Stimulated activated CD8-positive, alpha-beta memory T cell treated with anti-CD3 and anti-CD28 coated beads, Interleukin-7, amount 100 ng/mL, for 1 hour (primary cell): Measurements from ENCODE around the gene ACSS2.

Experiments
- DNase-seq, 2 donors: peaks; one replicate each; pipeline ENCODE4 v3.0.0-alpha.2; 2020; ENCODE audit warnings: low read depth in 2 of 2

Gene ACSS2, protein sequence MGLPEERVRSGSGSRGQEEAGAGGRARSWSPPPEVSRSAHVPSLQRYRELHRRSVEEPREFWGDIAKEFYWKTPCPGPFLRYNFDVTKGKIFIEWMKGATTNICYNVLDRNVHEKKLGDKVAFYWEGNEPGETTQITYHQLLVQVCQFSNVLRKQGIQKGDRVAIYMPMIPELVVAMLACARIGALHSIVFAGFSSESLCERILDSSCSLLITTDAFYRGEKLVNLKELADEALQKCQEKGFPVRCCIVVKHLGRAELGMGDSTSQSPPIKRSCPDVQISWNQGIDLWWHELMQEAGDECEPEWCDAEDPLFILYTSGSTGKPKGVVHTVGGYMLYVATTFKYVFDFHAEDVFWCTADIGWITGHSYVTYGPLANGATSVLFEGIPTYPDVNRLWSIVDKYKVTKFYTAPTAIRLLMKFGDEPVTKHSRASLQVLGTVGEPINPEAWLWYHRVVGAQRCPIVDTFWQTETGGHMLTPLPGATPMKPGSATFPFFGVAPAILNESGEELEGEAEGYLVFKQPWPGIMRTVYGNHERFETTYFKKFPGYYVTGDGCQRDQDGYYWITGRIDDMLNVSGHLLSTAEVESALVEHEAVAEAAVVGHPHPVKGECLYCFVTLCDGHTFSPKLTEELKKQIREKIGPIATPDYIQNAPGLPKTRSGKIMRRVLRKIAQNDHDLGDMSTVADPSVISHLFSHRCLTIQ

DNA sequence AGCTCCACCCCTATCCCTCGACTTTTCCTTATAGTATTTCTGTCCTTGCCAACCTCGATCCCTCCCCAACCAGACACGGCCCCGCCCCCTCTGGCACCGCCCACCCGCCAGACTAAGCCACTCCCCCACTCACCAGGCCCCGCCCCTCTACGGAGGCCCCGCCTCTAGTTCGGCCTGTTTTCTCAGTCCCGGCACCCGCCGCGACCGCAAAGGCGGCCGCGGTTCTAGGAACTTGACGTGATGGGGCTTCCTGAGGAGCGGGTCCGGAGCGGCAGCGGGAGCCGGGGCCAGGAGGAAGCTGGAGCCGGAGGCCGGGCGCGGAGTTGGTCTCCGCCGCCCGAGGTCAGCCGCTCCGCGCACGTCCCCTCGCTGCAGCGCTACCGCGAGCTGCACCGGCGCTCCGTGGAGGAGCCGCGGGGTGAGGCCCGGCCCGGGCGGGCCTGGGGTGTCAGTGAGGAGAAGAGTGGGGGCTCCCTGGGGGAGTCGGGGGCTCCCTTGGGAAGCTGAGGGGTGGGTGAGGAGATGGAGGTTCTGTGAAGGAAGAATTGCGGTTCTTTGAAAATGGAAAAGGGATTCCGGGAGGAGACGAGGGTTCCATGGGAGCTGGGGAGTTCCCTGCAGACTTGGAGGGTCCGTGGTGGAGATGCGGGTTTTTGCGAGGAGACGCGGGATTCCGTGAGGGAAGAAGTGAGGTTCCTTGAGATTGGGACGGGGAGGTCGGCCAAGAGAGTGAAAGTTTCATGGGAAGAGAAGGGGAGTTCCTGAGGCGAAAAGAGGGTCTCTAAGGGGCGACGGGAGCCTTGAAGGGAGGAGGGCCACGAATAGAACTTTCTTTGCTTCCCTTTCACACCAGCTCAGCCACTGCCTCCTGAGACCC, at the start of gene ACSS2:
ACSS2 (plus strand) TSS at position 207 of the 877 bp plus-strand sequence; CDS start at position 241, 34 bp downstream.
- peak; percentile 90 to 96 for DNase-seq

DNA sequence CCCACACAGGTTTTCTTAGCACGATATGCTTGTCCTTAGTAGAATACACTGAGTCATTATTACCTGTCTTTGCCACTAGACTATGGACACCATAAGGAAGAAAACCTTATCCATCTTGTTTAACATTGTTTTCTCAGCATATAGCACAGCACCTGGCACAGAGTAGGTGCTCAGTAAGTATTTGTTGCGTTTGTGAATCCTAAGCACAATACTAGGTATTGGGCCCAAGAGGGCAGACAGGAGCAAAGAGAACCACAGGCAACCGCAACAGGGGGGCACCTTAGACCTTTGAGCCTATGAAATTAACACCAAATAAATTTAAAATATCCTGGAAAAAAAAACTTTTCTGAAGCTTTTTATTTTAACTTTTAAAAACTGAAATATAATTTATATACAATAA, 47.2 kb upstream of the ACSS2 start:
- no peak for DNase-seq

DNA sequence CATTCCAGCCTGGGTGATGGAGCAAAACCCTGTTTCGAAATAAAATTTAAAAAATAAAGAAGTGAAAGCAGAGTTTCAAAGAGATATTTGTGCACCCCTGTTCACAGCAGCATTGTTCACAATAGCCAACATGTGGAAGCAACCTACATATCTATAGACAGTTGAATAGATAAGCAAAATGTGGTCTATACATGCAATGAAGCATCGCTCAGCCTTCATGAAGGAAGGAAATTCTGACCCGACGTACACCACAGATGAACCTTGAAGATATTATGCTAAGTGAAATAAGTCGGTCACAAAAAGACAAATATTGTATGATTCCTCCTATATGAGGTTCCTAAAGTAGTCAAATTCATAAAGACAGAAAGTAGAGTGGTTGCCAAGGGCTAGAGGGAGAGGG, 44.5 kb upstream of the ACSS2 start:
- DNase-seq = no peak

DNA sequence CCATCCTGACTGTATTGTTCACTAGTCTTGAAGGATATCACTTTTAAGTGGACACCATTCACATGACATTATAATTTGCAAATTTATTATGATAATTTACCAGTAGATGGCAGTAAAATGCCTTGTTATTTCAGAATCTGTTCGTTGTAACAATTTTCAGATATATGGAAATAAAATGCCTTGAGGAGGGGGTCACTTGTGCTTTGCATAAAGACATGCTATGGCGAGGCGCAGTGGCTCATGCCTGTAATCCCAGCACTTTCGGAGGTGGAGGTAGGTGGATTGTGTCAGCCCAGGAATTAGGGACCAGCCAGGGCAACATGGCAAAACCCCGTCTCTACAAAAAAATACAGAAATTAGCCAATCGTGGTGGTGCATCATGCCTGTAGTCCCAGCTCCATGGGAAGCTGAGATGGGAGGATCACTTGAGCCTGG, 41.9 kb upstream of the ACSS2 start:
- no peak for DNase-seq

DNA sequence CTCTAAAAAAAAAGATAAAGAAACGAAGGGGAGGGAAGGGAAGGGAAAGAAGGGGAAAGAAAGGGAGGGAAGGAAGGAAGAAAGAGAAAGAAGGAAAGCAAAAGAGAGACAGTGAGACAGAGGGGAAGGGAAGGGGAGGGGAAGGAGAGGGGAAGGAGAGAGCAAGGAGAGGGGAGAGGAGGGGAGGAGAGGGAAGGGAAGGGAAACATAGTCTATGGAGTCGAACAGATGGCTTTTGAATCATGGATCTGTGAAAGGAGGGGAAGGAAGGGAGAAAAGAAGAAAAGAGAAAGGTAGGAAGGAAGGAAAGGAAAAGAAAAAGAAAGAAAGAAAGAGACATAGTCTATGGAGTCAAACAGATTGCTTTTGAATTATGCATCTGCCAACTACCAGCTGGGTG, 34.3 kb upstream of the ACSS2 start:
- no peak for DNase-seq

DNA sequence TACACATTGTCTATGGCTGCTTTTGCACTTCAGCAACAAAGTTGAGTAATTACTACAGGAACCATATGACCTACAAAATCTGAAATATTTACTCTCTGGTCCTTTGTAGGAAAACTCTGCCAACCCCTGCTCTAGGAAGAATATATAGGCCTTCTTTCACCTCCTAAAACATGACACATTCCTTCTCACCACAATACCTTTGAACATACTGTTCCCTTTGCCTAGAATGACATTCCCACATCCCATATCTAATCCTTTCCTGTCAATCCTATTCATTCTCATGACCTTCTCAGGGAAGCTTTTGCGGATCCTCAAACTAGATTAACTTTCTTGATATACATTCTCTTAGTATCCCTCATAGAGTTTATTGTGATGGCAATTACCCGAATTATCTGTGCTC, 33.0 kb upstream of the ACSS2 start:
- no peak for DNase-seq

DNA sequence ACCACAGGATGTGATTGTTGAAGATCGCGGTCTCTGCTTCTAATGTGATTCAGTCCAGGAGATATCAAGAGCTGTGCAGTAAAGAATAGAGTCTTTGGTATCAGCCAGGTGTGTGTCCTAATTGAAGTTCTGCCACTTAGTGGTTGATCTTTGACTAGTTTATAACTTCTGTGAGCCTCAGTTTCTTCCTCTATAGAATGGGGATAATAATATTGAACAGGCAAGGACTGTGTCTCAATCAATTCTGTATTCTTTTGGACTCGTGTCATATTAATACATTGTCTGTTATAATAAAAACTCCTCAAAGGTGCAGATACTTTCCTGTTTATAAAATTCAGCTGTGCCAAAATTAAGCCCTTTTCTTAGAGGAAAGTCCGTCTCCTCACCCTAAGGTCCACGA, 27.8 kb upstream of the ACSS2 start:
- no peak for DNase-seq

DNA sequence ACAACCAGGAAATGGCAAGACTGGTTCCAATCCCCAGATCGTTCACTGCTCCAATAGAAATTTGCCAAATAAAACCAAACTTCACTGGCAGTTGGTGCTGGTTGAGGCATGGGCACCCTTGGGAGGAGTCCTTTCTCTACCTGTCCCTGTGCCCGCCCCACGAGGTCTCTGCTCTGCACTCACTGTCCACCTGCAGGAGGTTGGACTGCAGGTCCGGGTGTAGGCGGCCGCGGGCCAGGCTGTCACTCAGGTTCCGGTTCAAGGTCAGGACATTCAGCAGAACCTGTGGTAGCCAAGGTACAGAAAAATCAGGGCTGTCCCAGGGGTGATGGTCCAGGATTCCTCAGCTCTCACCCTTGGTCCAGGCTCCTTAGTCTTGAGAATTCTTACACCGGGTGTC, 26.6 kb upstream of the ACSS2 start:
- DNase-seq = no peak

DNA sequence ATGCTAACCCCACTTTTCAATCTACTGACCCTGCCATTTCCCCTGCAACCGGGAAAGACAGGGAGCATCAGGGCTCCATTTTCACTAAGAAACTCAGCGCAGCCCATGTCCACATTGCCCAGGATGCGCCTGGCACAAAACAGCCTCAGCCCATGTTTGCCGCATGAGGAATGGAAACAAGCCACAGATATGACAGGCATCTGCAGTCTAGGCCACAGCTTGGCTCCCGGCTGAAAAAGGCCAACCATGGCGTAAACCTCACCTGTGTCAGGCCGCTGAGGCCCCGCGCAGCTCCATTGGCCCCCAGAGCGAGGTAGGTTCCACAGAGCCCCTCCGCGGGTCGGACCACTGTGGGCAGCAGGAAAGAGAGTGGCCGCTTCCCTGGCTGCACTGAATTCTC, 25.4 kb upstream of the ACSS2 start:
- DNase-seq = no peak

DNA sequence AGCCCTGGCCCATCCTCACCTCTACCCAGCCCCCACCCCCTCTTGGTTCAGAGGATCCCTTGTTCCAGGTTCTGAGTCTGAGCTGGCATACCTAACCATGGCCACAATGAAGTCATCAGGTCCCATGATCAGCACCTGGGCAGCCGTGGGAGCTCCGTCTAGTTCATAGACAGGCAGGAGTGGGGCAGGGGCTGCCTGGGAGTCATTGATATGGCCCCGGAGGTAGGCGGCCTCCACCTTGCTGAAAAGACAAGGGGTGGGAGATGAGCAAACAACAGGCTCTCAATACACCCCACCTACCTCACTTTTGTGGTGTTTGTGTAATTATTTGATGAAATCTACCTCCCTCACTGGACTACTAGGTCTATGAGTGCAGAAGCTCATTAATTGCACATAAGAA, 24.1 kb upstream of the ACSS2 start:
- no peak for DNase-seq

DNA sequence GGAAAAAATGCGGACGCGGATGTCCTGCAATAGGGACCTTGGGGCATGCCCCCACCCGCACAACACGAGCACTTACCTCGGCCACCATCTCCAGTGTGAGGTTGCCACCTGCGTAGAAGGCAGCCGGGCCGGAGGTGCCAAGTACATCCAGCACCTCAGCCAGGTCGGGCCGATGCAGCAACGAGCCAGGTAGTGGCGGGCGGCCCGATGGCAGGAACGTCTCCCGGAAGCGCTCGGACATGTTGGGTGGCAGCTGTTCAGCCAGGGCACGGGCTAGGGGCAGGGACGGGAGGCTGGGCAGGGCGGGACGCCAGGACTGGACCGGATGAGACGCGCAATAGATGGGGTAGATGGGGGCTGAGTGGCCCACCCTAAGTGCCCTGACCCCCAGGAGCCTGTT, 17.0 kb upstream of the ACSS2 start:
- DNase-seq = no peak

DNA sequence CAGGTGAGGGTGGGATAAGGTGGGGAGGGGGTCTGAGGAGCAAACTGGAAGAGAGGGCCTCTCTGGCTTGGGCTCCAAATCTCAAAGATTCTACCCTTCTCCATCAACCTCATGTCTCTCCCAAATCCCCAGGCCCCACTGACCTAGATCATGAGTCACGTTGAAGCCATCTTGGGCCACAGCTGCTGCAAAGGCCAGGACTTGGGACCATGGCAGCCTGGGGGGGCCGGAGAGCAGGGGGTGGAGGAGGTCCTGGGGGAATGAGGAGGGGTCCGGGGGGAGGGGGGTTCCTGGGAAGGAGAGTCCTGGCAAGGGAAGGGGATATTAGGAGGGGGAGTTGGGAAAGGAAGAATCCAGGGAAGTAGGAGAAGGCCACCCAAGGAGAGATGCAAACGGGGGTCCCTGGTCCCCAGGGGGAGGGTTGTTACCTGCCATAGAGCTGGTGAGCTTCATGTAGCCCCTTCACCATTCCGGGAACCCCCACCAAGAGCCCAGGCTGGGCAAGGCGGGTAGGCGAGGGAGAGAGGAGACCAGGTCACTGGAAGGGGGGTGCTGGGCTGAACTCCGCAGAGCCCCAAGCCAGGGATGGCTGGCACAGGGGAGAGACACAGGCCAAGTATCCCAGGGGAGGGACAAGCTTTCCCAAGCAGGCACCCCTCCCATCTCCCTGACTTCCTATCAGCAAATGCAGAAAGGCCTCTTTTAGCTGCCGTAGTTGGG, 16.4 kb upstream of the ACSS2 start:
- no peak for DNase-seq

DNA sequence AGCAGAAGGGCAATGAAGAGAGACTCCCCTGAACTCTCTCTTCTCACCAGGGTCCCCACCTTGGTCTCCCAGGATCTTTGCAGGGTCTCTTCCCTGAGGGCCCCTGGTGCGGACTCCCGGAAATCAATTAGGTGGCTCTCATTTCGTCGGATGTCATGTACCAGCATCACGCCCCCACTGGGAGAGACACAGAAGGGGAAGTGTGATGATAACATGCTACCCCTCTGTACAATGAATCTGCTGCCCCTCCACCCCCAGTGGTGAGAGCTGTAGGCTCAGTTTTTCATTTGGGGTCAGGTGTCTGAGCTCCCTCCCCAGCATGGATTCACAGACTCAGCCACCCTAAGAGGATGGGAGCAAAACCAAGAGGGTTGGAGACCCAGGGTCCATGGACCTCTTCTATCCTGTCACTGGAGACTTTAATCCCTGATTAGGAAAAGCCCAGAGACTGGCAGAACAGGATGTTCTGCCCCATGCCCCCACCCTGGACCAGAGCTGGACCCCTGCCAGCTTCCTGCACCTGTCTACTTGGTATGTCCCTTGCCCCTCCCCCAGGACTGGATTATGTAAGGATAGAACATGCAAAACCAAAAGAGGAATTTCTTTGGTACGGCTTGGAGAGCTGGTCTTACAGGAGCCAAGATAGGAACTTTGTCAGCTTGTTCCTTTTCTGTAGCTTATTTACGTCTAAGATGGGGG, 14.9 kb upstream of the ACSS2 start:
- no peak for DNase-seq

DNA sequence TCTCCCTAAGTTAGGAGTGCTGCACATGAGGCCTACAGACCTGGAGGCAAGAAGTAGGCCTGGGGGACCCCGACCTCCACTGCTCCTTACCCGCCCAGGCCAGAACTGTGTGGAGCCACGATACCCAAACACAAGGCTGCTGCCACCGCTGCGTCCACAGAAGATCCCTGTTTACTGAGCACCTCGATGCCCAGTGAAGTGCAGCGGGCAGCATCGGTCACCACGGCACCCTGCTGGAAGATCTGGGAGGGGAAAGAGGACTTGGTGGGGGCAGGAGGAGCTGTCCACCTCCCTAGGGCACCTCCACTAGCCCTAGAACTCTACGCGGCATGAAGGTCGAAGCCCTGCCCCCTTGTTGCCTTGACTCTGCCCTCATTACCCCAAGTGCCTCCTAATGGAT, 13.7 kb upstream of the ACSS2 start:
- no peak for DNase-seq

DNA sequence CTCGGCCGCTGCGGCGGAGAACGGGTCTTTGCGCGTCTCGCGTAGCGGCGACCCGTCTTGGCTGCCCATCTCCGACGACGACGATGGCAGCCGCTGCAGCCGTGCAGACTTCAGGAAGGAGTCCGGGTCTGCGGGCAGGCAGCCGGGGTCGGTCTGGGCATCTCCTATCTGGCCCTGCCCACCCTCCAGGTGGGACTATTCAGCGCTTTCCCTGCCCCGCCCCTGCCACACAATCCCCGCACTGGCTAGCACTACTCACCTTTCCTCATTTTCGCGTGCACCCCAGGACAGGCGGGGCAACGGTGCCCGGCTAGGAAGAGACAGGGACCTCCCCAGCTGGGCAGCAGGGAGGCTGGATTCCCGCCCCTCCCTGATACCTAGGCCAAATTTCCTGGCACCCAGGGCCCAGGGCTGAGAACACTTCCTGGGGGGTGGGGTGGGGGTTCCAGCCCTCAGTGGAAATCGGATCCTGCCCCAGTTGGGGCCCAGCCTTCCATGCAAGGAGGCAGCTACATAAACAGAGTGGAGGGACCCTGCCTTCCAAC, 12.9 kb upstream of the ACSS2 start:
- no peak for DNase-seq

DNA sequence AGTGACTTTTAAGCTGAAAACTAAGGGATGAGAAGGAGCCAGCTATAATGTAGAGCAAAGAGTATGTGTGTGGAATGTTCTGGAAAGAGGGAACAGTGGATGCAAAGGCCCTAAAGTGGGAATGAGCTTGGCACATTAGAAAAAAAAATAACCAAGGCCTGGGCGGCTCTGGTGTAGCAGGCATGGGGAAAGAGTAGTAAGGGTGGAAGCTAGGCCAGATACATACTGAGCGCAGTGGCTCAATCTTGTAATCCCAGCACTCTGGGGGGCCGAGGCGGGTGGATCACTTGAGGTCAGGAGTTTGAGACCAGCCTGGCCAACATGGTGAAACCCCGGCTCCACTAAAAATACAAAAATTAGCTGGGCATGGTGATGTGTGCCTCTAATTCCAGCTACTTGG, 12.2 kb upstream of the ACSS2 start:
- DNase-seq = no peak

DNA sequence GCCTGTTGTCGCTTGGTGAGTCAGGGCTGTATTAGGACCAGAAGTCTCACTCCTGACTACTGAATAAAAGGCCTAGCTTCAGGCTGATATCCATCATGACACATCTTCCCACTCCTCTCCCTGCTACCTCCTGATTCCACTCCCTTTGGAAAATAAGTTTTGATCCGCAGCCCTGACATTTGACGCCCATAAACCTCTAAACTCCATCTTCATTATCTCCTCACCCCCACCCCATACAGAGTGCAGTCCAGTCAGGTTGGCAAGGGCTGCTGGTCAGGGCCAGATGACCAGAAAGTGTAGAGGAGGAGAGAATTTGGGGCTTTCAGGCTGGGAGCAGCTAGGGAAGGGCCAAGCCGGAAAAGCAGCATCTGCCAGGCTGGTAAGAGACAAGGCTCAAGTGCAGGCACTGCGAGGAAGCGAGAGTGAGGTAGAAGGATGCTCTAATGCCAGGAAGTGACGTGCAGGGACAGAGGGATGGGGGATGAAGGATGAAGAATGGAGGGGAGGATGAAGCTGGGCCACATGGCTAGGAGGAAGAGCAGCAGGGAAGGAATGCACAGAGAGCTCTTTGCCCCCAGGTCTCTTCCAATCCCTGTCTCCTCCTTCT, 5.0 kb upstream of the ACSS2 start:
- no peak for DNase-seq

DNA sequence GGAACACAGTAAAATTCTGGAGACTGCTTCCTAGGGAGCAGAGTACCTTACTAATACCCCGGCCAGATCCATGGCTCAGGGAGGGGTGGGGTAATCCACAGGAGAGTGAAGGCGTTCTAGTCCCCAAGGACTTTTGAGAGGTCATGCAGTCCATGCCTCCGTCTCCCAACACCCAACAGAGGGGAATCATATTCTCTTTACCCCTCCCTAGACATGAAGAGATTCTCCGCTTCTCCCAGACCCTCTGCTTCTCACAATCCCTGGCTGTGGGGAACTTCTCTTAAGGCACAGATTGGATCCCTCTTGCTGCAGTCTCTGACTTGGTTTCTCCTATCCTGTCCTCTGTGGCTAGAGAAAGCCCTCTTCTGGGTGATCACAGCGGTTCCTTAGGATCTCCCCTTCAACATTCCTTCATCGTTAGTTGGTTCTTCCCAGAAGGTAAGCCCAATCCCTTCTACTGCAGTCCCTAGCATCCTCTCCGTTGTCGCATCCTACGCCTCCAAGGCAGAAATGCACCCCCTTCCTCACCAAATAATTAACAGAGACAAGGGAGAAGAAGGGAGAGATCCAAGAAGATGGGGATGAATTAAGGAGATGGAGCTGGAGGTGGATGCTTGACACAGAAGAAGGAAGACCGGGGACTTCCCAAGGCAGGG, 4.3 kb upstream of the ACSS2 start:
- no peak for DNase-seq

DNA sequence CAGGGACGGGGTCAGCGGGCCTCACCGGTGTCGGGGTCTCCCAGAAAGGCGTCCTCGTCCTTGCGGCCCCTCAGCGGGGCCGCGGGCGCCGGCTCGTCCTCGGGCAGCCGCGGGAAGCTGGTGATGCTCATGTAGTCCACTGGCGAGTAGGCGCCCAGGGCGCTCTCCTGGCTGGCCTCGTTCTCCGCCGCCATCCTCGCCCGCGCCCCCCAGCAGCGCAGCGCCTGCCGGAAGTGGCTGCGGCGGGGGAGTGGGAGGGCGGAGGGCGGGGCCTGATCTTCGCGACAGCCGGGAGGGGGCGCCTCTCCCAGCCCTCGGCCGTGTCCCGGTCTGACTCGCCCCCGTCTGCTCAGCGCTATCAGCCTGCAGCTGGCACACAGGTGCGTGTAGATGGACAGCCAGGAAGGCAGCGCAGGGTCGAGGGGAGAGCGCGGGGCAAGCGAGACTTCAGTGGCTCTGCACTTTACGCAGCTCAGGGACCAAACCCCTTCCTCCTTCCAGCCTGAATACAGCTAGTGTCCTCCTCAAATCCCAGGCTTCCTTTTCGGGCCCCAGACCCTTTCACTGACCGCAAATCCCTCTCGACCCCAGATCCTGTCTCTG, 3.7 kb upstream of the ACSS2 start, which contains the start of gene GGT7:
GGT7 (minus strand) TSS at position 235 of the 603 bp plus-strand sequence; CDS start at position 194, 41 bp downstream.
- peak; percentile 75 to 79 for DNase-seq
